ENCODE measurements around the gene STPG3. TPM values are rescaled to one million over a fixed set of nuclear protein-coding genes. Genes with fewer than 3 reads are reported as not detected.

STPG3 gene
- total and polyA plus RNA-seq, 2 of the 13 experiments (the other 11 are each of a cell fraction or from before 2014, with no cell fraction given), result not detected

DNA sequence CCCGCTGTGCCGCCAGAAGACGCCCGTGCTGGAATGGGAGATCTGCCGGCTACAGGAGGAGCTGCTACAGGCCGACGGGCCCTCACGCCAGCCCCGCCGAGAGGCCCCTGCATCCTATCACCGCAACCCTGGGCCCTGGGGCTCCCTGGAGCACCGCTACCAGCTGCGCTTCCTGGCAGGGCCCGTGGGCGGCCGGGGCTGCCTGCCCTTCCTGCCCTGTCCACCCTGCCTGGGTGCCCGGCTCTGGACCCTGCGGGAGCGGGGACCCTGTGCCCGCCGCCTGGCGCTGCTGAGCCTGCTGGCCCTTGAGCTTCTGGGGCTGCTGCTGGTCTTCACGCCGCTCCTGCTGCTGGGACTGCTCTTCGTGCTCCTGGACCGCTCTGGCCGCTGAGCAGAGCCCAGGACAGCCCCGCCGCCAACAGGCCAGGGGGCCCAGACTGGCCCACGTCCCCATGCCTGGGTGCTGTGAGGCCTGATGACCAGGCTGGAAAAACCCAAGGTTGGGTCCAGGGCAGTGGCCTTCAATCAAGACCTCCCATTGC is 32.8 kb upstream of the STPG3 start (continued):
- TF ChIP-seq, protein P1, sequence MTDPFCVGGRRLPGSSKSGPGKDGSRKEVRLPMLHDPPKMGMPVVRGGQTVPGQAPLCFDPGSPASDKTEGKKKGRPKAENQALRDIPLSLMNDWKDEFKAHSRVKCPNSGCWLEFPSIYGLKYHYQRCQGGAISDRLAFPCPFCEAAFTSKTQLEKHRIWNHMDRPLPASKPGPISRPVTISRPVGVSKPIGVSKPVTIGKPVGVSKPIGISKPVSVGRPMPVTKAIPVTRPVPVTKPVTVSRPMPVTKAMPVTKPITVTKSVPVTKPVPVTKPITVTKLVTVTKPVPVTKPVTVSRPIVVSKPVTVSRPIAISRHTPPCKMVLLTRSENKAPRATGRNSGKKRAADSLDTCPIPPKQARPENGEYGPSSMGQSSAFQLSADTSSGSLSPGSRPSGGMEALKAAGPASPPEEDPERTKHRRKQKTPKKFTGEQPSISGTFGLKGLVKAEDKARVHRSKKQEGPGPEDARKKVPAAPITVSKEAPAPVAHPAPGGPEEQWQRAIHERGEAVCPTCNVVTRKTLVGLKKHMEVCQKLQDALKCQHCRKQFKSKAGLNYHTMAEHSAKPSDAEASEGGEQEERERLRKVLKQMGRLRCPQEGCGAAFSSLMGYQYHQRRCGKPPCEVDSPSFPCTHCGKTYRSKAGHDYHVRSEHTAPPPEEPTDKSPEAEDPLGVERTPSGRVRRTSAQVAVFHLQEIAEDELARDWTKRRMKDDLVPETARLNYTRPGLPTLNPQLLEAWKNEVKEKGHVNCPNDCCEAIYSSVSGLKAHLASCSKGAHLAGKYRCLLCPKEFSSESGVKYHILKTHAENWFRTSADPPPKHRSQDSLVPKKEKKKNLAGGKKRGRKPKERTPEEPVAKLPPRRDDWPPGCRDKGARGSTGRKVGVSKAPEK (CRISPR knock-in tag; IDR thresholded peaks at IDR 0.05; ENCODE audit: borderline replicate concordance), result no peak
- TF ChIP-seq ZNF547 (CRISPR knock-in tag; IDR thresholded peaks at IDR 0.05) (no peak), ZNF343 (CRISPR knock-in tag; IDR thresholded peaks at IDR 0.05) (0 out of 2 replicates have a peak, but pooled peaks have one; percentile 23), MEIS1 (CRISPR knock-in tag; IDR thresholded peaks at IDR 0.05; ENCODE audit: borderline replicate concordance) (no peak), ZNF225 (CRISPR knock-in tag; IDR thresholded peaks at IDR 0.05) (0 out of 2 replicates have a peak, but pooled peaks have one; percentile 49), FOXJ3 (CRISPR knock-in tag; IDR thresholded peaks at IDR 0.05; ENCODE audit: borderline replicate concordance) (no peak), NONO (IDR thresholded peaks at IDR 0.05) (no peak), NONO (CRISPR knock-in tag; conservative IDR thresholded peaks at IDR 0.05) (no peak), ATF7 (IDR thresholded peaks at IDR 0.05) (no peak), ATF7 (CRISPR knock-in tag; IDR thresholded peaks at IDR 0.05) (no peak), ZNF562 (CRISPR knock-in tag; IDR thresholded peaks at IDR 0.05; ENCODE audit: borderline replicate concordance) (no peak), YEATS4 (CRISPR knock-in tag; IDR thresholded peaks at IDR 0.05; ENCODE audit: borderline replicate concordance) (0 out of 2 replicates have a peak, but pooled peaks have one; percentile 17), NFIC (IDR thresholded peaks at IDR 0.05; ENCODE audit: low read length) (no peak), ZNF251 (CRISPR knock-in tag; IDR thresholded peaks at IDR 0.05) (no peak), ZC3H13 (CRISPR knock-in tag; IDR thresholded peaks at IDR 0.05) (peak; percentile 13; the same call in 1 of the 2 replicates), CBX5 (CRISPR knock-in tag; IDR thresholded peaks at IDR 0.05; ENCODE audit: borderline replicate concordance) (no peak)
- TF ChIP-seq, protein P2, sequence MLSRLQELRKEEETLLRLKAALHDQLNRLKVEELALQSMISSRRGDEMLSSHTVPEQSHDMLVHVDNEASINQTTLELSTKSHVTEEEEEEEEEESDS (CRISPR knock-in tag; IDR thresholded peaks at IDR 0.05; ENCODE audit: borderline replicate concordance), result no peak
- TF ChIP-seq, protein P3, sequence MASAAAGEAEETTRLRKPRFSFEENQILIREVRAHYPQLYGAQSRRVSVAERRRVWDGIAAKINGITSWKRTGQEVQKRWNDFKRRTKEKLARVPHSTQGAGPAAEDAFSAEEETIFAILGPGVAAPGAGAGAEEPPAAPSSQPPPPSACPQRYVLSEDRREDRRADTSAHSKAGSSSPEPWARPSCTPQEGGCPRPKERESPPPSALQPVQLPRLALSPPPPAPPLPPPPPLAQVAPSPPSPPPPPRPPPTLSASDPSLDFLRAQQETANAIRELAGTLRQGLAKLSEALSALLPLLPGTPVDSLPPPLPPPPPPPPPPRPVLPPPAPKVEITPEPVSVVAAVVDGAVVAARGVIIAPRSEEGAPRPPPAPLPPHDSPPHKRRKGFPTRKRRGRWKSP (CRISPR knock-in tag; IDR thresholded peaks at IDR 0.05), result no peak
- TF ChIP-seq, protein P4, sequence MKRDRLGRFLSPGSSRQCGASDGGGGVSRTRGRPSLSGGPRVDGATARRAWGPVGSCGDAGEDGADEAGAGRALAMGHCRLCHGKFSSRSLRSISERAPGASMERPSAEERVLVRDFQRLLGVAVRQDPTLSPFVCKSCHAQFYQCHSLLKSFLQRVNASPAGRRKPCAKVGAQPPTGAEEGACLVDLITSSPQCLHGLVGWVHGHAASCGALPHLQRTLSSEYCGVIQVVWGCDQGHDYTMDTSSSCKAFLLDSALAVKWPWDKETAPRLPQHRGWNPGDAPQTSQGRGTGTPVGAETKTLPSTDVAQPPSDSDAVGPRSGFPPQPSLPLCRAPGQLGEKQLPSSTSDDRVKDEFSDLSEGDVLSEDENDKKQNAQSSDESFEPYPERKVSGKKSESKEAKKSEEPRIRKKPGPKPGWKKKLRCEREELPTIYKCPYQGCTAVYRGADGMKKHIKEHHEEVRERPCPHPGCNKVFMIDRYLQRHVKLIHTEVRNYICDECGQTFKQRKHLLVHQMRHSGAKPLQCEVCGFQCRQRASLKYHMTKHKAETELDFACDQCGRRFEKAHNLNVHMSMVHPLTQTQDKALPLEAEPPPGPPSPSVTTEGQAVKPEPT (CRISPR knock-in tag; IDR thresholded peaks at IDR 0.05; ENCODE audit: low read depth), result no peak
- TF ChIP-seq, protein P5, sequence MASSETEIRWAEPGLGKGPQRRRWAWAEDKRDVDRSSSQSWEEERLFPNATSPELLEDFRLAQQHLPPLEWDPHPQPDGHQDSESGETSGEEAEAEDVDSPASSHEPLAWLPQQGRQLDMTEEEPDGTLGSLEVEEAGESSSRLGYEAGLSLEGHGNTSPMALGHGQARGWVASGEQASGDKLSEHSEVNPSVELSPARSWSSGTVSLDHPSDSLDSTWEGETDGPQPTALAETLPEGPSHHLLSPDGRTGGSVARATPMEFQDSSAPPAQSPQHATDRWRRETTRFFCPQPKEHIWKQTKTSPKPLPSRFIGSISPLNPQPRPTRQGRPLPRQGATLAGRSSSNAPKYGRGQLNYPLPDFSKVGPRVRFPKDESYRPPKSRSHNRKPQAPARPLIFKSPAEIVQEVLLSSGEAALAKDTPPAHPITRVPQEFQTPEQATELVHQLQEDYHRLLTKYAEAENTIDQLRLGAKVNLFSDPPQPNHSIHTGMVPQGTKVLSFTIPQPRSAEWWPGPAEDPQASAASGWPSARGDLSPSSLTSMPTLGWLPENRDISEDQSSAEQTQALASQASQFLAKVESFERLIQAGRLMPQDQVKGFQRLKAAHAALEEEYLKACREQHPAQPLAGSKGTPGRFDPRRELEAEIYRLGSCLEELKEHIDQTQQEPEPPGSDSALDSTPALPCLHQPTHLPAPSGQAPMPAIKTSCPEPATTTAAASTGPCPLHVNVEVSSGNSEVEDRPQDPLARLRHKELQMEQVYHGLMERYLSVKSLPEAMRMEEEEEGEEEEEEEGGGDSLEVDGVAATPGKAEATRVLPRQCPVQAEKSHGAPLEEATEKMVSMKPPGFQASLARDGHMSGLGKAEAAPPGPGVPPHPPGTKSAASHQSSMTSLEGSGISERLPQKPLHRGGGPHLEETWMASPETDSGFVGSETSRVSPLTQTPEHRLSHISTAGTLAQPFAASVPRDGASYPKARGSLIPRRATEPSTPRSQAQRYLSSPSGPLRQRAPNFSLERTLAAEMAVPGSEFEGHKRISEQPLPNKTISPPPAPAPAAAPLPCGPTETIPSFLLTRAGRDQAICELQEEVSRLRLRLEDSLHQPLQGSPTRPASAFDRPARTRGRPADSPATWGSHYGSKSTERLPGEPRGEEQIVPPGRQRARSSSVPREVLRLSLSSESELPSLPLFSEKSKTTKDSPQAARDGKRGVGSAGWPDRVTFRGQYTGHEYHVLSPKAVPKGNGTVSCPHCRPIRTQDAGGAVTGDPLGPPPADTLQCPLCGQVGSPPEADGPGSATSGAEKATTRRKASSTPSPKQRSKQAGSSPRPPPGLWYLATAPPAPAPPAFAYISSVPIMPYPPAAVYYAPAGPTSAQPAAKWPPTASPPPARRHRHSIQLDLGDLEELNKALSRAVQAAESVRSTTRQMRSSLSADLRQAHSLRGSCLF (CRISPR knock-in tag; IDR thresholded peaks at IDR 0.05; ENCODE audit: borderline replicate concordance), result no peak

Data from HepG2 (cell line).